PFSK-1 (cell line): ENCODE measurements around the gene PKN1.

Source experiments
- POLR2AphosphoS5 ChIP-seq: IDR thresholded peaks from 2 replicates; pipeline ENCODE4 v1.6.1; 2012; ENCODE audit warnings: low read depth, mild to moderate bottlenecking, control low read depth, low read length, moderate library complexity
- SIN3A ChIP-seq: IDR thresholded peaks from 2 replicates; pipeline ENCODE4 v1.6.1; 2012; ENCODE audit warnings: mild to moderate bottlenecking, low read length, moderate library complexity, borderline replicate concordance; ENCODE audit not compliant: insufficient read depth

GRCh38 chr19:14407605-14408484 is 25.3 kb upstream of the PKN1 start:
- TF ChIP-seq SIN3A = no peak
- peak; percentile 74 for TF ChIP-seq POLR2AphosphoS5
